Omental fat pad (tissue), 4 donors: Measurements from ENCODE around the gene PTPRK. TPM values are rescaled to one million over a fixed set of nuclear protein-coding genes. Genes with fewer than 3 reads are reported as not detected.

Experiments used
- ATAC-seq: fragments of 150-250 bp; one replicate; pipeline ENCODE4 v1.9.1; 2016; ENCODE audit warnings: mild to moderate bottlenecking, moderate library complexity; ENCODE audit not compliant: low FRiP score
- DNase-seq: peaks from one replicate; pipeline ENCODE4 v3.0.0-alpha.2; 2019; ENCODE audit warnings: low spot score
- CTCF ChIP-seq, 3 donors: fragments of 450-650 bp; IDR thresholded peaks; one replicate each; pipeline ENCODE4 v1.5.1; 2016 to 2017; ENCODE audit warnings: antibody characterized with exemption in 3 of 3, mild to moderate bottlenecking in 3 of 3, moderate library complexity in 2 of 3
- total RNA-seq, 4 donors: library from RNA; depleted of rRNA; stranded (reverse); fragments of >200 nt; gene quantifications; one replicate each; pipeline ENCODE4 v1.1.0, GENCODE V29; 2016

The PTPRK gene
- total RNA-seq, 4 donors from 2014 or later: 16.2 to 32.6 (median 20.9) TPM

- no peak for ATAC-seq
- TF ChIP-seq CTCF (IDR thresholded peaks at IDR 0.05): no peak
Observed at GRCh38 chr6:128508588-128509296, 11.7 kb downstream of the PTPRK start.

GRCh38 chr6:128507337-128508310 is 12.8 kb downstream of the PTPRK start:
- DNase-seq (no peak), ATAC-seq (no peak)
- TF ChIP-seq CTCF (IDR thresholded peaks at IDR 0.05): no peak

More at GRCh38 chr6:128508588-128509296, 11.7 kb downstream of the PTPRK start:
- DNase-seq: no peak

GRCh38 chr6:128505603-128506002 is 14.8 kb downstream of the PTPRK start:
- no peak for ATAC-seq
- DNase-seq: no peak
- TF ChIP-seq CTCF (IDR thresholded peaks at IDR 0.05): no peak

GRCh38 chr6:128504003-128504654 is 16.3 kb downstream of the PTPRK start:
- DNase-seq (no peak), ATAC-seq (no peak)
- no peak for TF ChIP-seq CTCF (IDR thresholded peaks at IDR 0.05)

GRCh38 chr6:128500749-128501600 is 19.4 kb downstream of the PTPRK start:
- no peak for TF ChIP-seq CTCF (IDR thresholded peaks at IDR 0.05)
- ATAC-seq: no peak
- DNase-seq: no peak

GRCh38 chr6:128500014-128500413 is 20.4 kb downstream of the PTPRK start:
- no peak for DNase-seq
- no peak for ATAC-seq

More at GRCh38 chr6:128500014-128500413, 20.4 kb downstream of the PTPRK start:
- TF ChIP-seq CTCF (IDR thresholded peaks at IDR 0.05): no peak
